Activated CD4-positive, CD25-positive, alpha-beta regulatory T cell treated with anti-CD3 and anti-CD28 coated beads, Interleukin-2, amount 50 U/mL, for 72 hours (primary cell): ENCODE results near the gene HHATL.
"Not testable (repeated sequence)": the region's sequence is repeated elsewhere in the genome, so short reads cannot be mapped to it uniquely, and the experiment has no call there.

Experiments used
- DNase-seq: peaks from one replicate; pipeline ENCODE4 v3.0.0; 2021

HHATL gene

DNA sequence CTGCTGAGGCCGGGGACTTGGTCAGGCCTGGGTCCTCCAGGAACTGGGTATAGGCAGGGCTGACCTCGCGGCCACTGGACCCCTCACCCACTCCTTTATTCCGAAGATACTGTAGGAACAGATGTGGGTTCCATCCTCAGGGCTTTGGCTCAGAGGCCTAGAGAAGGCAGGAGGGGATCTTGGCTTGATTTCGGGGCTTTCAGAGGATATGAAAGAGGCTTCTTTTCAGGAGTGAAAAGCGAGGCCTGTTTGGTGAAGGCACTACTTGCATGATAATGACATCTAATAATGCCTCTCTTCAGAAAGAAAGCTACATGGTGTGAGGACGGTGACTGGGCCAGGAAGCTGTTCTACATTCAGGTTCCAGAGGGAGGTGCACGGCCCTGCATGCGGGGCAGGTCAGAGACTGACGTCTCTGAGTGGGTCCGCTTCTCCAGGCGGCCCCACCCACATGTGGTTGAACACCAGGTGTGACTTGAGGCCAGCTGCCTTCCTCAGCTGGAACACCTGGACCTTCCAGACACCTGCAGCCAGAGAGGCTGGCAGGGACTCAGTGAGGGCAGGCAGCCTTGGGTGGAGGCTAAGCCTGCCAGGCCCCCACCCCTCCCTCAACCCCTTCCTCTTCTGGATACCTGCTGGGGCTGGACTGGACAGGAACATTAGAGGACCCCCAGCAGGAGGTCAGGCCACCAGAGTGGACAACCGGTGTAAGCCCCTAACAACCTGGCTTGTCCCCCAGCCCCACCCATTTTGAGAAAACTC, 31.1 kb upstream of the HHATL start:
- DNase-seq: no peak

DNA sequence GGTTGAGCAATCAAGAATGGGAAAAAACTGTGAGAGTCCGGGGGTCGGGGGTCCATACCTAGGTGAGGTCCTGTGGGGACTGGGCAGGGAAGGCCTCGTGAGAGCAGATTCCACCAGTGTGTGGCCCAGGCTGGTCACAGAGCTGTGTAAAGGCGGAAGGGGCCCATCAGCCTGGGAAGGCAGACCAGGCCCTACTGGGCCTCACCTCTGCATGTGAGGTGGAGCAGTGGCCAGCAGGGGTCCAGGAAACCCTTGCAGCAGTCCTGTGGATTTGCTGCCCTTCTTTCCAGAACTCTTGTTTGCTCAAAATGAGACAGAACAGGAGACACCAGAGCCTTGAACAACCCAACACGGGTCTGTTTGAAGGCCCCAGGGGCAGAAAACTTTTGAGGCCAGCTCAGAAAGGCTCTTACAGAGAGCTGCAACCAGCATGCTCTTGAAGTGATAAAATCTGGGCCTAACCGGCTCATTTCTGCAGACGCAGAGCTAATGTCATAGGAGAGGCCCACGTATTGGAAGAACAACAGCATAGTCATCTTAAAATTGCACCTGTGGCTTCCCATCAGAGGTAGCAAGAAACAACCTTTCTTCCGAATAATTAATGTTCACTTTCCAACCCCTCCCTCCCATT, 30.3 kb upstream of the HHATL start:
- DNase-seq: no peak

DNA sequence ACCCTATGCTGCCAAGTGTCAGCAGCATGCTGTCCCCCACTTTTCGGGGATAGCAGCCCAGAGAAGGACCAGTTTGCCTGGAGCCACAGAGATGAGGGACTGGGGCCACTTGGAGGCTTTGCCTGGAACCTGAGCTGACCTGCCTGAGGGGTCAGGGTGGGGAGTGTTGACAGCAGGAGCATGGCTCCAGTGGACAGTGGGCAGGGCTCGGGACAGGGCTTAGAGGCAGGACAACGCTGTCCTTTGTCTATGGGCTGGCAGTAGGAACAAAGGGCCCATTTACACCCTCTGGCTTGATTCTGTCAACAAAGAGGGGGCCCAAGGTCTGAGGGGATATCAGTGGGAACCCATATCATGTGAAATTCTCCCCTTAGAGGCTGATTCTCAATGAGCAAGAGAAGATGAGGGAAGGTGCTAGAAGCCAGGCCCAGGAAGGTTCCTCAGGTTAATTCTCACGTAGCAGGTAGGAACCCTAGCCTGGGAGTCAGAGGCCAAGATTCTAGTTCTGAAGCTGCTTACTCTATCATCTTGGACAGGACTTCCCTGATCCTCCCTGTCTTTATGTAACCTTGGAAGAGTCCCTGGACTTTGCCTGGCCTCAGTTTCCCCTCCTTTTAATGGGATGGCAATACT, 29.7 kb upstream of the HHATL start:
- DNase-seq: no peak

DNA sequence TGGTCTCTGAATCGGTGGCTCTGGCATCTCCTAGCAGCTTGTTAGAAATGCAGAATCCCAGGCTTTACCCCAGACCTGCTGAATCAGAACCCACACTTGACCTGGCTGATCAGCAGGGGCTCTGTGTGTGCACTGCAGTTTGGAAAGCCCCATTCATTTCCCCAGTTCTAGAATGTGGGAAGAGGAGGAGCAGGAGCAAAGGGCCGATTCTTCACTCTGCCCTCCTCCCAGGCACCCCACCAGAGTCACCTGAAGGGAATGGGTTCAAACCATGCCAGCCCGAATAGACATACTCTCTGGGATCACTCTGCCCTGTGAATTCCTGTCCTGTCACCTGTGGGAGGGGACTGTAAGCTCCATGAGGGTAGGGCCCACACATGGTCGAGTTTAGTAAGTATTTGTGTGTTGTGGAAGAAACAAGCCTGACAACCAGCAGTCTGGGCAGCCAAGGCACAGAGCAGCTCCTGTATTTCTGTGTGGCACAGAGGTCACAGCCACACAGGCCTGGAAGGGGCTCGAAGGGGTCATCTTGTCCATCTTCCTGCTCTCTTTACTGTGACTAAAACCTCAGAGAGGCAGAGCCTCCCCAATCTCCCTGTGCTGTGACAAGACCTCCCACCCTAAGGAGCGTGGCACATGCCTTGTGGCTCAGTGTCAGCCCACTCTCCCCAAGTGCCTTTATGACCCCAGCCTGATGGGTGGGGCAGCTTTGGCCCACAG, 29.0 kb upstream of the HHATL start:
- no peak for DNase-seq

DNA sequence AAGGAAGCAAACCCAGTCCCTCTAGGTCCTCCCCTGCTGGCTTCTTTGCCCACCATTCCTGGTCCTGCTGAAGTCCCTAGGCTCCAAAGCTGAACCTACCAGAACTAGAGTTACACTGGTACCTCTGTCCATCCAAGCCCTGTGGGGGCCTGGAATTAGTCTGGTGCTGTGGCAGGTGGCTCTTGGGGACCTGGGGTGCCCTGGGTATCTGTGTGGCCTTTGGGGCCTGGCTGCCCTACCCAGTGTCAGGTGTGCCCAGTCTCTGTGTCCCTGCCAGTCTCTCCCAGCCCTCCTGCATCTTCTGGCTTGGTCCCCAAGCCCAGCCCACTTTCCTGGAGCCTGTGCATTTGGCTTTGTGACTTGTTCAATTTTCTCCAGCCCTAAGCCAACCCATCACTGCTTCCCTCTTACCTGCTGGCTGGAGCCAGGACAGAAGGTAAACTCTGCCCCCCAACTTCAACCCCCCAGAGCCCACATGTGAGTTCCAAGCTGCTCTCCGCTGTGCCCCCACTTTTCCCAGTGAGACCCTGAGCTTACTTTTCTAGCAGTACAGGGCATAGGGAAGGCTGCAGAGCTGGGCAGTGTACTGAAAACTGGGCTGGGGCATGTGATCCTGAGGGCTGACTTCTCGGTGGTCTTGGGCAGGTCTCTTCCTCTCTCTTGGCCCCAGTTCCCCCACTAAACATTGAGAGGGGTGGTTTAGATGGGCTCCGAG, 28.3 kb upstream of the HHATL start:
- no peak for DNase-seq

DNA sequence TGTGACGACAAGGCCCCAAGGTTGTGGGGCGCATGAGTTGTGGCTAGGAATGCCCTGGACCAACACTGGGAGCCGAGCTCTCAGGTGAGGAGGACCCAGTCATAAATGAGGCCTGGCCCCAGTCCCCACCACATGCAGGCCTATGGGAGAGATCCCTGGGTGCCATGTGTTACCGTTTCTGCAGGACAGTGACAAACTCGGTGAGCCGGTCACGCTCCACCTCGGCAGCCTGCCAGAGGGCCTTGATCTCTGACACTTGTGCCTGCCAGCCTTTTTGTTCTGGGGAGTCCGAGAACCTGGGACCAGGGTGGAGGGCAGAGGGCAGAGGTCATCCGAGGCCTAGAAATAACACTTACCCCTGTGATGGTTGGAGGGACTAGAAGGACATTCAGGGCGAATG, 27.7 kb upstream of the HHATL start:
- DNase-seq: no peak

DNA sequence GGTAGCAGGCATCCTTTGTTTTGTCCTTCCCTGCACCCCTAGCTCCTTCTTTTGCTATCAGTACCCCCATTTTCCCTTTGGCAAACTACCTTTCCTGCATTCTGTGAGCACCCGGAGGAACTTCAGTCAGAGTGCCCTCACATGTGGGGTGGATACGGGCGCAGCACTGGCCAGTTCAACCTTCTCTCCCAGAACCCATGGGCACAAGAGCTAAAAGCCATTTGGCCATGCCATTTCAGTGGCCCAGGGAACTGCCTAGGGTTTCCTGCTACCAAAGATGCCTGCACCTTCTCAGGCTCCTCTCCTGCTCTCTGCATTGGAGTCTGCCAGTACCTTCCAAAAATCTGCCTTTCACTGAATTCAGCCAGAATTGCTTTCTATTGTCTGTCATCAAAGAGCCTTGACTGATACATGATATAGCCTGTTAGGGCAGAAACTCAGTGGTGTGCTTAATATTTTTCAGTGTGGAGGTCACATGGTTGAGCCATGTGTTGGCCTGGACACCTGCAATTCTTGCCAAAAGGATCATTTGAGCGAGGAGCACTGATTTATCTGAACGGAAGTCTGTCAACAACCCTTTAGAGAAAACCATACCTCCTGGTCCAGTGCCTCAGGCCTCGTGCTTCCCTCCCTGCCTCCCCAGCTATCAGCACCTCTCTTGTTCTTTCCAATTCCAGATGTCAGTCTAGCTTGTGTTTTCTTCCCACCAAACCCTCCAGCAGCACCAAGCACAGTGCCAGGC, 27.0 kb upstream of the HHATL start:
- DNase-seq: no peak

DNA sequence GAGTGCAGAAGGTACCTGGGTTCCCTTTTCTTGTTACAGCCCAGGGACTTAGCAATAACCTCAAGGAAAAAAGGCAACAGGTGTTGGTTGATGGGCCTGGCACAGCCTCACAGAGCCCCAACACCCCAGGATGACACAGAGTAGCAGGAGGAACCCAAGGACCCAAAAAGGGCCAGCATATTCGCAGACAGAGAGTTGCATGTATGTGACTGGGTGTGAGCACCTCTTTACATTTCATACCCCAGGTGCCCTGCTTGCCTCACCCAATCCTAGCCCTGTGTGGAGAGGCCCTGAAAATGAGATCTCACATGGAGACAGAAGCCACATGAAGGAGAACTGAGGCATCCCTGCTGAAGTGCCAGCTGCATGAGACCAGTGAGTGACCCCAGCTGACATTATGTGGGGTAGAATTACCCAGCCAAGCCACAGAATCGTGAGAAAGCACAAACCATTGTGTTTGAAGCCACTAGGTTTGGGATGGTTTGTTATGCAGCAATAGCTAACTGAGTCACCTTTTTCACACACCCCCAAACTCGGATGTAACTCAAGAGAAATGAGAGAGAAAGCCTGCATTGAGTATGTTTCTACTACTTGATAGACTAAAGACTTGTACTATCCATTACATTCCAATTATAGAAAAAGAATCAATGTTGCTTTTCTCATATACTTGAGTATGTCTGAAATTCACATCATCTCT, 26.2 kb upstream of the HHATL start:
- no peak for DNase-seq

DNA sequence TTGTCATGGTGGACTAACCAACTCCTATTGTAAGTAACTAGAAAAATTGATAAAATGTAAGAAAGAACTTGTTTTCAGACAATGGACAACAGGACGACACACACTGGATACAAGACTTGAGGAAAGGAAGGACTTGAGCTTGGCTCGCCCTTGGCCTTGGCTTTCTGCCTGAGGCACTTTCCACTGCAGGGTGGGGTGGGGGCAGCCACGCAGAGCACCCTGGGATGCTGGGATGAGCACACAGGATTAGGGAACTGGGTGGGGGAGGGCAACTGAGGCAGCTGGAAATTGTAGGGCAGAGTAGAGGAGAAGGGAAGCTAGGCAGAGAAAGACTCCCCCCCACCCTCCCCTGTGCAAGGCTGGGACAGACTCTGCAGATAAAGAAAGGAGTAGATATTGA, 25.5 kb upstream of the HHATL start:
- DNase-seq: no peak

DNA sequence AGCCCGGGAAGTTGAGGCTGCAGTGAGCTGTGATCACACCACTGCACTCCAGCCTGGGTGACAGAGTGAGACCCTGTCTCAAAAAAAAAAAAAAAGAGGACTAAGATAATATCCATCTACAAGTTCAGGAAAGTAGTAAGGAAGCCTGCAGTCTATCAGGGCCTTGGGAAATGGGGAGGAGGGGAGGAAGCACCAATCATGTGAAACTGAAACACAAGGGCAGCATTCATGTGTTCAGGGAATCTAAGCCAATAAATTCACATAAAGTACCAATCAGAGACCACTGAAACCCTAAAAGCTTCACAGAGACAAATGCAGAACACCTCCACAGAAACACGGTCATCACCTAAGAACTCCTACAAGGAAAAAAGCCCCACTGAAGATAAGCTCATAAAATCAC, 22.9 kb upstream of the HHATL start:
- DNase-seq: no peak

DNA sequence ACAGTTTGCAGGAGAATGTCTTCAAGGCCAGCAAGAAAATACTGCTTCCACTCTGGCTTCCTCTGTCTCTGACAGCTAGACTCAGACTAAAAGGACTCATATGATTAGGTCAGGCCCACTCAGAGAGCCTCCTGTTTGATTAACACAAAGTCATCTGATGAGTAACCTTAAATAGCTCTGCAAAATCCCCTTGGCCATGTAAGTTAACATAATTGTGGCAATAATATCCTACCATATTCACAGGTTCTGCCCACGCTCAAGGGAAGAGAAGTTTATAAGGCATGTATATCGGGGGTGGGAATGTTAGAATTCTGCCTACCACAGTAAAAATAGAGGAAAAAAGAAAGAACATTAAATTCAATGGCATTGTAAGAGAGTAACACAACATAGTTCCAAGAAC, 20.6 kb upstream of the HHATL start:
- no peak for DNase-seq

DNA sequence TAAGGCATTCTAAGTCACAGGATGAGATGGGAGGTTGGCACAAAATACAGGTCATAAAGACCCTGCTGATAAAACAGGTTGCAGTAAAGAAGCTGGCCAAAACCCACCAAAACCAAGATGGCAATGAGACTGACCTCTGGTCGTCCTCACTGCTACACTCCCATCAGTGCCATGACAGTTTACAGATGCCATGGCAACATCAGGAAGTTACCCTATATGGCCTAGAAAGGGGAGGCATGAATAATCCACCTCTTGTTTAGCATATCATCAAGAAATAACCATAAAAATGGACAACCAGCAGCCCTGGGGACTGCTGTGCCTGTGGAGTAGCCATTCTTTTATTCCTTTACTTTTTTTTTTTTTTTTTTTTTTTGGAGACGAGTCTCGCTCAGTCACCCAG, 19.8 kb upstream of the HHATL start:
- DNase-seq: not testable (repeated sequence)

DNA sequence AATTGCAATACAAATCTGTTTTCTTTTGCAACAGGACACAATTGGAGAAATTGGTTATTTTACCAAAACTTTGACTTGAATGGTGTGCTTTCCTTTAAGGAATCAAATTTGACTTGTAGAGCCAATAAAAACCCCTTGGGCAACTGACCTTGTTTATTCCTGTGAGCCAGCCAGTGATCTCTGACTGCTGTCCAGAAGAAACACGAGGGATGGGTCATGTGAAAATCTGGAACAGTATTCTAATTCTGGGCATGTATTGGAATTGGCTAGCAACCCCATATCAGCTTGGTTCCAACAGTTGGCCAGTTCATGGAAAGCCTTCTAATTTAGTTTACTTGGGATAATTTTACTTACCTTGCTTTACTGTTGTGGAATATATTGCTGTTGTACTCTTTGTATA, 19.1 kb upstream of the HHATL start:
- no peak for DNase-seq

DNA sequence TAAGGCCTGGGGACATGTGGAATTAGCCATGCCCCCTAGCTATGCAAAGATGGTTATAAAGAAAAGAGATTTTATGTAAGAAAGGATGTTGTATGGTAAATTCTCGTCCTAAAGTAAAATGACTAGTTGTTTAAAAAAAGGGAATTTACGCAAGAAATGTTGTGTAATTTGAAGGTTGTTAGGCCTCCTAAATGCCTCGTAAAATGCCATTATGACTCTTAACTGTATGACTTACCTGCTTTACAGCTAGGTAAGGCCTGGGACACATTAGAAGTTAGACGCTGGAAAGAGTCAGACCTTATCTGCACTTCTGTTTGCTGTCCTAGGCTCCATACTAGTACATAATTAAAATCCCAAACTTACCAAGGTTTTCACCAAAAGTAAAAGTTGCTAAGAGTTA, 17.5 kb upstream of the HHATL start:
- DNase-seq: no peak

DNA sequence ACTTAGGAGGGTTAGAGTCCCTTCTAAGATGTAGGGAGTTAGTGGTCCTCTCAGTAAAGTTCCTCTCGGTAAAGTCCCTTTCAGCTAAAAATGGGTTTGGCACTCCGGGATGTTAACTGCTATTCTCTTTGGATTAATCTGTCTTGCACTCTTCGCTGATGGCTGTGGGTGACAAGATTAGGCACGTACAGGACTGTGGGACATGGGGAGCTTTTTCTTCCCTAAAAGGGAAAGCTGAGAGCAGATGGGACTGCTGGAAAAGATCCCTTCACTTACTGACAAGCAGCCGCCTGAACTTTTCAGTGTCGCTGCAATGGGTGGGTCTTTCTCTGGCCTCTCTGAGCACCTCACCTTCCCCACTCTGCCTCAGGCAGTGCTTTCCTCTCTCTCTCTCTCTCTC, 16.4 kb upstream of the HHATL start:
- no peak for DNase-seq

DNA sequence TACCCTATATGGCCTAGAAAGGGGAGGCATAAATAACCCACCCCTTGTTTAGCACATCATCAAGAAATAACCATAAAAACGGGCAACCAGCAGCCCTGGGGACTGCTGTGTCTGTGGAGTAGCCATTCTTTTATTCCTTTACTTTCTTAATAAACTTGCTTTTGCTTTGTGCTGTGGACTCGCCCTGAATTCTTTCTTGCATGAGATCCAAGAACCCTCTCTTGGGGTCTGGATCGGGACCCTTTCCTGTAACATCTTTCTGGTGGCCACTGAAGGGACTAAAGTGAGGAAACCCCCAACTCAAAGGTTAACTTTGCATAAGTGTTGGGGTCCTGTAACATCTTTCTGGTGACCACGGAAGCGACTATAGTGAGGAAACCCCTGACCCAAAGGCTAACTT, 15.7 kb upstream of the HHATL start:
- DNase-seq: no peak

DNA sequence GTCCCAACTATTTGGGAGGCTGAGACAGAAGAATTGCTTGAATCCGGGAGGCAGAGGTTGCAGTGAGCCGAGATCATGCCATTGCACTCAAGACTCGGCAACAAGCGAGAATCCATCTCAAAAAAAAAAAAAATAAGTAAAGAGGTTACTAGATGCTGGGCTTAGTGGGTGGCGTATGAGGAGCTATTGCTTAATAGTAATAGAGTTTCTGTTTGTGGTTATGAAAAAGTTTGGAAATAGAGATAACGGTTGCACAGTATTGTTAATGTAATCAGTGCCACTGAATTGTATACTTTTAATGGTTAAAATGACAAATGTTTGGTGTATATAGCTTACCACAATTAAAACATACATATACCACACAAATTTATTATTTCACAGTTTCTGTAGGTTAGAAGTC, 14.7 kb upstream of the HHATL start:
- DNase-seq: no peak

DNA sequence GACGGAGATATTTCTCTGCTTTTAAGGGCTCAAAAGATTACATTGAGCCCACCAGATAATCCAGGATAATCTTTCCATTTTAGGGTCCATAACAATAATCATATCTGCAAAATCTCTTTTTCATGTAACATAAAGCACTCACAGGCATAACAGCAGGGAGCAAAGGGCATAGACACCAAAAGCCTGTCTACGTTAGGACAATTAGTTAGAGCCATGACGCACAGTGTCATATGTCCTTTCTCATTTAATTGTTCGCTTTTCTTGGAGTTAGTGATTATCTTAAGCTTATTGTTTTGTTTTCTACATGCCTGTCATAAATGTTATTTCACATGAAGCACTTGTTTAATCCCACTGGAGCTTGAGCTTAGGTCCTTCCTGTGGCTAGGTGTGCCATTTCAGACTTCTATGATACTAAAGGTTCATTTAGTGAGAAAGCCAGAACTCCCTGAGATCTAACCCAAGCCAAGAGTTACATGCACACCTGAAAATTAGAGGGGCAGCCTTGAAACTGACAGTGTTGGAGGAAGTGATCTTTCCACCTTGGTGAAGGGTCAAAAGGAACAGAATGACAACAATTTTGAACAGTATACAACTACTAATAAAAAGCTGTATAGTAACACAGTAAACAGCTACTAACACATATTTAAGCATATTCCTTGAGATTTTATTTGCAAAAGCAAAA, 11.7 kb upstream of the HHATL start:
- no peak for DNase-seq

DNA sequence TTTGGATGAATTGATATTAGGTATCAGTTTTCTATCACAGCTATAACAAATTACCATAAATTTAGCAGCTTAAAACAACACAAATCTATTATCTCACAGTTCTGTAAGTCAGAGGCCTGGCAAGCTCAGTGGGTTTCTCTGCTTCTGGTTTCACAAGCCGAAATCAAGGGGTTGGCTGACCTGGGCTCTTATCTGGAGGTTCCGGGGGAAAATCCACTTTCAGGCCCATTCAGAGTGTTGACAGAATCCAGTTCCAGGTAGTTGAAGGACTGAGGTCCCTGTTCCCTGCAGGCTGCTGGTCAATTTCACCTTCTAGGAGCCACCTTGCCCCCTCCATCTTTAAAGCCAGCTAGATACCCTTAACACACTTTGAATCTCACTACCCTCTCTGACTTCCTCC, 11.1 kb upstream of the HHATL start:
- no peak for DNase-seq

DNA sequence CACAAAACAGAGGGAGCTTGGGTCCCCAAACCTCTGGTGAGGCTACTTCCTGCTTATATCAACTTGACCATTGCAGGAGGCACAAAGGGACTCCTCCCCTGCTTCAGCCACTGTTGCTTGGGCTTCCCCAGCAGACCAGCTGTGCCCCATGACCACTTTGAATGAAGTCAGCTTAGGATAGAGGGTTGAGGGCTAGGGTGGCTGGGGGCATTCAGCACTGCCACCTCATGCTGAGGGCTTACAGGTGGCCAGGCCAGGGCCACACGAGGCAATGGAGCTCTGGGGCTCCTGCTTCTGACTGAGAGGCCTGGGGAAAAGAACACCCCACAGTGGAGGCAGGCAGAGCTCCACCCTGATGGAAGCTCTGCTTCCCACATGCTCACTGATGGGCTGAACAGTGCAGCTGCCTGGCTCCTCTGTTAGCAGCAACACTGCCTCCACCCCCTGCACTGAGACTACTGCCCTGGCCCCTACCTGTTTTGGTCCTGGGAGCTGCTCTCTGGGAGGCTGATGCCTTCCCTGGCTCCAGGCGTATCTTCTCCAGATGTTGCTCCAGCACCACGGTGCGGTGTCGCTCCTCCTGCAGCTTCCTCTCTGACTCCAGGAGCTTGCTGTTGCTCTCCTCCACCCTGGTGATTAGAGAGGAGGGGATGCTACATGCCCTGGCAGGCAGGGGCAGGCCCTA, 10.2 kb upstream of the HHATL start:
- DNase-seq: peak; percentile 16

DNA sequence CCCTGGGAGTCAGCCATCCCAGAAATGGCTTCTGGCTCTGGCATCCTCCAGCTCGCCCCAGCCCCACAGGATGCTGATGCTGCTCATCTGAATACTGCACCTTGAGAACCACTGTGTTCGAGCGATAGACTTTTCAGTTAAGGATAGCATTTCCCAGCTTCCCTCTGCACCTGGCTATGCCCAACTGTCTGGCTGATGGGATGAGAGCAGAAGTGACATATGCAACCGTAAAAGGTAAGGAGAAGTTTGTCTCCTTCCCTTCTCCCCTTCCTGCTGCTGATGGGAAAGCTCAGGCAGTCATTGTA, 9.7 kb upstream of the HHATL start:
- peak; percentile 17 for DNase-seq
